K562 (cell line): ENCODE data around the gene CARD11.

Experiments used
- EP300 ChIP-seq: IDR thresholded peaks from 2 replicates; pipeline ENCODE4 v1.6.1; 2012; ENCODE audit warnings: low read length, improper control_type of control experiment
- JUN ChIP-seq, 2 experiments: sonication (generic) in 1 of 2; formaldehyde crosslinking in 1 of 2; IDR thresholded peaks; 2 replicates each; pipeline versions ENCODE4 v1.6.1 to v1.8.0; 2012 to 2022; ENCODE audit warnings: borderline replicate concordance in 2 of 2, mild to moderate bottlenecking in 2 of 2, improper control_type of control experiment in 1 of 2, low read depth in 1 of 2, low read length in 1 of 2, missing genetic modification reagents in 1 of 2
- POLR2A ChIP-seq: fragments of 450-650 bp; conservative IDR thresholded peaks from 2 replicates; pipeline ENCODE4 v1.6.1; 2016
- PREB ChIP-seq: sonication (generic); formaldehyde crosslinking; IDR thresholded peaks from 2 replicates; pipeline ENCODE4 v1.8.1; 2023; ENCODE audit warnings: mild to moderate bottlenecking, missing genetic modification reagents
- SRF ChIP-seq, 2 experiments: fragments of 250-450, 450-650 bp in 1 of 2; sonication (Bioruptor Pico) in 1 of 2; sonication (generic) in 1 of 2; formaldehyde crosslinking; IDR thresholded peaks; 2 replicates each; pipeline versions ENCODE4 v1.5.0 to v1.5.1; 2020 to 2022; ENCODE audit warnings: mild to moderate bottlenecking in 1 of 2, missing genetic modification reagents in 1 of 2
- TEAD1 ChIP-seq, 2 experiments: fragments of 450-650 bp in 1 of 2; sonication (generic) in 1 of 2; formaldehyde crosslinking; IDR thresholded peaks; 2 replicates each; pipeline versions ENCODE4 v1.4.0 to v1.8.0; 2020 to 2022; ENCODE audit warnings: mild to moderate bottlenecking in 2 of 2, missing genetic modification reagents in 1 of 2
- THRAP3 ChIP-seq: fragments of 450-650 bp; IDR thresholded peaks from 2 replicates; pipeline ENCODE4 v1.6.1; 2016; ENCODE audit warnings: mild to moderate bottlenecking, inconsistent platforms, borderline replicate concordance
- U2AF1 ChIP-seq: fragments of 200-400 bp; formaldehyde crosslinking; optimal IDR thresholded peaks from 2 replicates; pipeline ENCODE3; 2017; ENCODE audit warnings: mild to moderate bottlenecking, low read depth, low read length, moderate library complexity
- UBTF ChIP-seq, 2 experiments: IDR thresholded peaks; 2 replicates each; pipeline ENCODE4 v1.6.1; 2012; ENCODE audit warnings: improper control_type of control experiment in 2 of 2, low read depth in 2 of 2, low read length in 2 of 2, borderline replicate concordance in 1 of 2
- ZNF263 ChIP-seq: sonication (generic); formaldehyde crosslinking; IDR thresholded peaks from 2 replicates; pipeline ENCODE4 v1.8.0; 2022; ENCODE audit warnings: mild to moderate bottlenecking, missing genetic modification reagents, borderline replicate concordance
- ZNF274 ChIP-seq: IDR thresholded peaks from 2 replicates; pipeline ENCODE4 v1.6.1; 2011; ENCODE audit warnings: low read depth, mild to moderate bottlenecking, low read length, moderate library complexity, borderline replicate concordance
- TF ChIP-seq, protein P1 (sequence below), 3 experiments: IDR thresholded peaks in 2 of 3; conservative IDR thresholded peaks in 1 of 3; 2 replicates each; pipeline ENCODE4 v1.5.1; 2011 to 2012; ENCODE audit warnings: low read length in 3 of 3, mild to moderate bottlenecking in 3 of 3, control low read depth in 2 of 3, improper control_type of control experiment in 1 of 3, inconsistent platforms in 1 of 3, low read depth in 1 of 3, mixed read lengths in 1 of 3, moderate library complexity in 1 of 3; ENCODE audit not compliant: insufficient read depth in 2 of 3

DNA sequence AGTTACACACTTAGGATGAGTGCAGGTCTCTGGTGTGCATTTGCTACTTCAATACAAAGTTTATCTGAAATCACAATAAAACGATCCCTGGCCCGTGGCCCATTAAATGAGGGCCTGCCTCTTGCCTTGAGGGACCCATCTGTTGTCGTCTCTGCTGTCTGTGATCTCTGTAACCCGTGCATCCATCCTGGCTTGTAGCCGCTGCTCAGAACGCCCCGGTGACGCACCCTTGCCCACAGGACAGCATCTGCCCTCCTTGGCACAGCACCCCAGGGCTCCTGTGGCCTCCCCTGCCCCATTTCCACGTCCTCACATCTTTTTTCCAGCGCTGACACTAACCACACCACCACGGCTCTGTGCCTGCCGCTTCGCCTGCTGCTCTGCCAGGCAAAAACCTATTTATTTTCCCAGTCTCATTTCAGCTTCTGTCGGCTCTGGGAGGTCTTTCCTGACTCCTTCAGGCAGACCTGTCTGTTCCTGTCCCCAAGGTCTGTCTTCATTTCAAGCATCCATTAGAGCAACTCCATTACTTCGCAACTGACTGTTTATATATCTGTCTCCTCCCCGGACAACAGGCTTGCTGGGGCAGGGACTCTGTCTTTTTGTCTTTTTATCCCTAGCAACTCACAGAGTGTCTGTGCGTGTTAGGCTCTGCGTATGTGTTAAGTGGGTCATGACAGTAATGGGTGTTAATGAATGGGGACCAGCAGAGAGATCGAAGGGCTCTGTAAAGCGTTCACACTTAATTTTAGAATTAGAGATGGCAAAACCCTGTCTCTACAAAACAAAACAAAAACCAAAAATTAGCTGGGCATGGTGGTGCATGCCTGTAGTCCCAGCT lies 16.4 kb downstream of the CARD11 start:
- TF ChIP-seq THRAP3 = no peak
- TF ChIP-seq, protein P1, sequence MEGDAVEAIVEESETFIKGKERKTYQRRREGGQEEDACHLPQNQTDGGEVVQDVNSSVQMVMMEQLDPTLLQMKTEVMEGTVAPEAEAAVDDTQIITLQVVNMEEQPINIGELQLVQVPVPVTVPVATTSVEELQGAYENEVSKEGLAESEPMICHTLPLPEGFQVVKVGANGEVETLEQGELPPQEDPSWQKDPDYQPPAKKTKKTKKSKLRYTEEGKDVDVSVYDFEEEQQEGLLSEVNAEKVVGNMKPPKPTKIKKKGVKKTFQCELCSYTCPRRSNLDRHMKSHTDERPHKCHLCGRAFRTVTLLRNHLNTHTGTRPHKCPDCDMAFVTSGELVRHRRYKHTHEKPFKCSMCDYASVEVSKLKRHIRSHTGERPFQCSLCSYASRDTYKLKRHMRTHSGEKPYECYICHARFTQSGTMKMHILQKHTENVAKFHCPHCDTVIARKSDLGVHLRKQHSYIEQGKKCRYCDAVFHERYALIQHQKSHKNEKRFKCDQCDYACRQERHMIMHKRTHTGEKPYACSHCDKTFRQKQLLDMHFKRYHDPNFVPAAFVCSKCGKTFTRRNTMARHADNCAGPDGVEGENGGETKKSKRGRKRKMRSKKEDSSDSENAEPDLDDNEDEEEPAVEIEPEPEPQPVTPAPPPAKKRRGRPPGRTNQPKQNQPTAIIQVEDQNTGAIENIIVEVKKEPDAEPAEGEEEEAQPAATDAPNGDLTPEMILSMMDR (IDR thresholded peaks at IDR 0.05 in 2 of 3, conservative IDR thresholded peaks at IDR 0.05 in 1 of 3; ENCODE audit: insufficient read depth in 2 of 3, low read depth in 1 of 3, low read length in 3 of 3) = no peak
- no peak for TF ChIP-seq ZNF263 (CRISPR knock-in tag)
- TF ChIP-seq SRF (CRISPR knock-in tag; IDR thresholded peaks at IDR 0.05) = no peak
- TF ChIP-seq UBTF (IDR thresholded peaks at IDR 0.05; ENCODE audit: borderline replicate concordance in 1 of 2, low read depth in 2 of 2, low read length in 2 of 2) = no peak
- no peak for TF ChIP-seq PREB
- no peak for TF ChIP-seq ZNF274
- TF ChIP-seq EP300 = no peak
- TF ChIP-seq TEAD1 (CRISPR knock-in tag; IDR thresholded peaks at IDR 0.05) = no peak
- TF ChIP-seq JUN (IDR thresholded peaks at IDR 0.05; ENCODE audit: borderline replicate concordance, low read depth, low read length) = no peak
- no peak for TF ChIP-seq JUN (CRISPR knock-in tag; IDR thresholded peaks at IDR 0.05; ENCODE audit: borderline replicate concordance)
- TF ChIP-seq POLR2A = no peak
- TF ChIP-seq U2AF1 = no peak
